GM23248 (cell line): ENCODE measurements around the gene CCL22. TPM values are rescaled to one million over a fixed set of nuclear protein-coding genes. Genes with fewer than 3 reads are reported as not detected.

Experiments
- DNase-seq: peaks from one replicate; pipeline ENCODE4 v3.0.0-alpha.2; 2015
- H2AFZ ChIP-seq: fragments of 200-600 bp; sonication (generic); 2 replicates; pipeline ENCODE4 v1.6.1; 2016; ENCODE audit warnings: antibody characterized with exemption
- H3F3A ChIP-seq: fragments of 200-600 bp; sonication (generic); 2 replicates; pipeline ENCODE4 v1.6.1; 2016; ENCODE audit warnings: mild to moderate bottlenecking, antibody characterized with exemption, mixed run types; ENCODE audit not compliant: insufficient read depth
- H3K27ac ChIP-seq: fragments of 200-600 bp; sonication (generic); 2 replicates; pipeline ENCODE4 v1.5.1; 2016; ENCODE audit warnings: mild to moderate bottlenecking
- H3K27me3 ChIP-seq: fragments of 200-600 bp; sonication (generic); replicated peaks from 2 replicates; pipeline ENCODE4 v1.6.1; 2016; ENCODE audit warnings: mild to moderate bottlenecking; ENCODE audit not compliant: insufficient read depth
- H3K36me3 ChIP-seq: fragments of 200-600 bp; sonication (generic); 2 replicates; pipeline ENCODE4 v1.6.1; 2016; ENCODE audit warnings: low read depth, mild to moderate bottlenecking
- H3K4me1 ChIP-seq: fragments of 200-600 bp; sonication (generic); 2 replicates; pipeline ENCODE4 v1.6.1; 2016; ENCODE audit warnings: mild to moderate bottlenecking; ENCODE audit not compliant: insufficient read depth
- H3K4me2 ChIP-seq: fragments of 200-600 bp; sonication (generic); one replicate; pipeline ENCODE4 v1.6.1; 2016; ENCODE audit warnings: mild to moderate bottlenecking; ENCODE audit not compliant: unreplicated experiment
- H3K4me3 ChIP-seq: fragments of 200-600 bp; sonication (generic); 2 replicates; pipeline ENCODE4 v1.5.1; 2016; ENCODE audit warnings: mild to moderate bottlenecking
- H3K79me2 ChIP-seq: fragments of 200-600 bp; sonication (generic); 2 replicates; pipeline ENCODE4 v1.6.1; 2016; ENCODE audit warnings: mild to moderate bottlenecking; ENCODE audit not compliant: insufficient read depth
- H3K9ac ChIP-seq: fragments of 200-600 bp; sonication (generic); 2 replicates; pipeline ENCODE4 v1.6.1; 2016; ENCODE audit warnings: mild to moderate bottlenecking
- H3K9me2 ChIP-seq: fragments of 200-600 bp; sonication (generic); 2 replicates; pipeline ENCODE4 v1.6.1; 2016; ENCODE audit warnings: mixed run types, mild to moderate bottlenecking, moderate library complexity; ENCODE audit not compliant: insufficient read depth
- H3K9me3 ChIP-seq: fragments of 200-600 bp; sonication (generic); one replicate; pipeline ENCODE4 v1.6.1; 2017; ENCODE audit warnings: low read depth
- H4K20me1 ChIP-seq: fragments of 200-600 bp; sonication (generic); 2 replicates; pipeline ENCODE4 v1.6.0; 2016; ENCODE audit not compliant: insufficient read depth
- EZH2 ChIP-seq: fragments of 200-600 bp; sonication (generic); IDR thresholded peaks from 2 replicates; pipeline ENCODE4 v1.6.1; 2018; ENCODE audit warnings: antibody characterized with exemption, mild to moderate bottlenecking; ENCODE audit not compliant: insufficient read depth, poor library complexity, severe bottlenecking
- EZH2phosphoT487 ChIP-seq: fragments of 200-600 bp; sonication (generic); IDR thresholded peaks from 2 replicates; pipeline ENCODE4 v1.6.1; 2018; ENCODE audit warnings: antibody characterized with exemption, moderate library complexity, mild to moderate bottlenecking, low read depth; ENCODE audit not compliant: insufficient read depth
- WGBS, 2 experiments: methylation state at CpG; one replicate each; pipeline ENCODE4 v1.1.6; 2015 to 2017; ENCODE audit warnings: low lambda C conversion rate in 2 of 2, low coverage in 1 of 2; ENCODE audit errors: missing lambda C conversion rate in 2 of 2; 5-methylcytosine and 5-hydroxymethylcytosine counted together
- in situ Hi-C: fragments of 300-500 bp; cut with MboI; formaldehyde crosslinking; loops from 2 replicates; pipeline ENCODE4 v1.15.0; 2020
- polyA plus RNA-seq: library from polyadenylated mRNA; unstranded; fragments of >200 nt; fragmentation: Nextera tagmentation; extraction: Ambion mirVana; gene quantifications from 2 replicates; pipeline ENCODE4 v1.2.1, GENCODE V29; 2016
- total RNA-seq: library from RNA; depleted of rRNA; stranded (reverse); fragments of >200 nt; shearing (Covaris generic); gene quantifications from 2 replicates; pipeline ENCODE4 v1.2.3, GENCODE V29; 2014

The CCL22 gene
- total and polyA plus RNA-seq, 2 experiments from 2014 or later, result 0.10 TPM; not detected in 1

- Histone ChIP-seq H3K36me3 (no peaks in the 10 kb centered on the region), H3K9ac (no peak overlapping the region), H3F3A (no peaks in the 10 kb centered on the region), H3K27ac (no peak overlapping the region), H3K4me3 (no peak overlapping the region), H3K4me1 (no peaks in the 10 kb centered on the region), H3K79me2 (no peaks in the 10 kb centered on the region), H2AFZ (no peak overlapping the region), H3K27me3 (peaks cover 27% of the 10 kb centered on the region), H4K20me1 (no peaks in the 10 kb centered on the region), H3K9me2 (no peaks in the 10 kb centered on the region), H3K9me3 (no peaks in the 10 kb centered on the region), H3K4me2 (no peak overlapping the region)
- no peak for TF ChIP-seq EZH2
- no peak for TF ChIP-seq EZH2phosphoT487
- no peak for DNase-seq
- WGBS, 2 experiments, result 60 to 65% methylated on average over 5 of the region's 5 CpGs
- in situ Hi-C loops, result no loop called here
These were observed 50.5 kb downstream of the CCL22 start for GRCh38 chr16:57409065-57409464.

- Histone ChIP-seq H3K4me2 (no peak overlapping the region), H4K20me1 (no peaks in the 10 kb centered on the region), H3F3A (no peaks in the 10 kb centered on the region), H3K9me3 (no peaks in the 10 kb centered on the region), H3K27ac (no peak overlapping the region), H3K79me2 (no peaks in the 10 kb centered on the region), H3K9me2 (no peaks in the 10 kb centered on the region), H3K36me3 (no peaks in the 10 kb centered on the region), H3K9ac (no peak overlapping the region), H3K4me1 (no peaks in the 10 kb centered on the region), H3K4me3 (no peak overlapping the region), H3K27me3 (peaks cover 27% of the 10 kb centered on the region), H2AFZ (no peak overlapping the region)
- in situ Hi-C loops, result no loop called here
- no peak for DNase-seq
- TF ChIP-seq EZH2phosphoT487 (no peak), EZH2 (no peak)
- 58 to 59% methylated on average over 14 of the region's 14 CpGs for WGBS, 2 experiments
These were observed 51.4 kb downstream of the CCL22 start for GRCh38 chr16:57409870-57410587.

GRCh38 chr16:57411362-57411976 is 52.9 kb downstream of the CCL22 start:
- Histone ChIP-seq H3K4me3 (no peak overlapping the region), H3K9me2 (no peaks in the 10 kb centered on the region), H3F3A (no peaks in the 10 kb centered on the region), H3K9me3 (no peaks in the 10 kb centered on the region), H4K20me1 (no peaks in the 10 kb centered on the region), H3K4me1 (no peaks in the 10 kb centered on the region), H3K27me3 (peaks cover 27% of the 10 kb centered on the region), H3K27ac (no peak overlapping the region), H3K36me3 (no peaks in the 10 kb centered on the region), H3K9ac (no peak overlapping the region), H3K79me2 (no peaks in the 10 kb centered on the region), H2AFZ (no peak overlapping the region), H3K4me2 (no peak overlapping the region)
- in situ Hi-C loops, result no loop called here
- no peak for DNase-seq
- TF ChIP-seq EZH2 (no peak), EZH2phosphoT487 (no peak)
- WGBS, 2 experiments, result 35 to 36% methylated on average over 10 to 12 of the region's 12 CpGs

DNA sequence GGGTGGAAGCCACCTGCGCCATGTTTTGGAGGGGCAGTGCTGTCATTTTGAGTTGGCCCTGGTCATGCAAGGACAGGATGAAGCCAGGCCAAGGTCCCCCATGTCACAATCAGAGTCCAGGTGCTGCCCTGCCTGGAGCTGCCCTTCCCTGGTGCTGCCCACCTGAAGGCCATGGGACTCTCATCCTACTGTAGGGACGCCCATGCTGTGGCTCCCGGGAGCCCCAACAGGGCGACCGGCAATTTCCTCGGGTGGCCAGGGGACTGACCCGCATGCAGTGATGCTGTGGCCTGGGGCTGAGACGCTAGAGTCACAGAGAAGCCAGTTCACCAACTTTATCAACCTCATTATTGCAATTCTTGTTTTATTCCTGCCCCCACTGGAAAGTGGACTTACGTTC is 54.0 kb downstream of the CCL22 start:
- no peak overlapping the region for H2AFZ ChIP-seq
- H3K79me2 ChIP-seq, result no peaks in the 10 kb centered on the region
- no peak overlapping the region for H3K4me2 ChIP-seq
- peaks cover 27% of the 10 kb centered on the region for H3K27me3 ChIP-seq
- in situ Hi-C loops, result no loop called here
- no peaks in the 10 kb centered on the region for H3F3A ChIP-seq
- no peaks in the 10 kb centered on the region for H3K36me3 ChIP-seq
- H3K9ac ChIP-seq, result no peak overlapping the region
- no peaks in the 10 kb centered on the region for H3K9me2 ChIP-seq
- DNase-seq, result no peak
- no peaks in the 10 kb centered on the region for H3K9me3 ChIP-seq
- TF ChIP-seq EZH2phosphoT487 (no peak), EZH2 (no peak)
- 0 out of 2 replicates have a peak, but pooled peaks cover 2% of the 10 kb centered on the region for H3K4me1 ChIP-seq
- no peaks in the 10 kb centered on the region for H4K20me1 ChIP-seq
- H3K27ac ChIP-seq, result no peak overlapping the region
- 58 to 74% methylated on average over 9 of the region's 9 CpGs for WGBS, 2 experiments
- no peak overlapping the region for H3K4me3 ChIP-seq
